Astrocyte (in vitro differentiated cells and primary cell): Measurements from ENCODE around the gene DZIP1.

Experiments
- CTCF ChIP-seq: IDR thresholded peaks from 2 replicates; pipeline ENCODE4 v1.5.1; 2011; ENCODE audit warnings: low read depth, mild to moderate bottlenecking, inconsistent platforms, low read length, moderate library complexity; ENCODE audit not compliant: insufficient read depth
- EZH2 ChIP-seq: IDR thresholded peaks from 2 replicates; pipeline ENCODE4 v1.6.1; 2012; ENCODE audit warnings: mild to moderate bottlenecking, low read length, inconsistent platforms; ENCODE audit not compliant: insufficient read depth

DNA sequence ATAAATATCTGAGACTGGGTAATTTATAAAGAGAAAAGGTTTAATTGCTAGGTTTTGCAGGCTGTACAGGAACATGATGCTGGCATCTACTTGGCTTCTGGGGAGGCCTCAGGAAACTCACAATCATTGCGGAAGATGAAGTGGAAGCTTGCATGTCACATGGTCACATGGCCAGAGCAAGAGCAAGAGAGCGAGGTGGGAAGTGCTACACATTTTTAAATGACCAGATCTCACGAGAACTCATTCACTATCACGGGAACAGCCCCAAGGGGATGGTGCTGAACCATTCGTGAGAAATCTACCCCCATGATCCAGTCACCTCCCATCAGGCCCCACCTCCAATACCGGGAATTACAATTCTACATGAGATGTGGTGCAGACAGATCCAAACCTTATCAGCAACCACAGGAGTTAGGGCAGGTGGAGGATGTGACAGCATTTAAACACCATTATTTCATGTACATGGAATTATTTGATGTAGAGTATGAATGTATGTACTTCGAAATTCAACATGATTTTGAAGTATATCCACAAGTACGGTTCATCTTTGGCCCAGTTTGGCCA, 102.5 kb downstream of the DZIP1 start:
- no peak for TF ChIP-seq CTCF
- TF ChIP-seq EZH2, result no peak
